Heart right ventricle (tissue), 16 donors: ENCODE measurements around the gene TMEM143. TPM values are rescaled to one million over a fixed set of nuclear protein-coding genes. Genes with fewer than 3 reads are reported as not detected.

Experiments used
- ATAC-seq, 8 donors: fragments of 200-7000 bp; cut with Tn5 transposase; one replicate each; pipeline ENCODE4 v1.9.1; 2020; ENCODE audit warnings: mild to moderate bottlenecking in 8 of 8, moderate library complexity in 8 of 8, moderate number of reproducible peaks in 1 of 8
- DNase-seq, 2 donors: peaks; one replicate each; pipeline ENCODE4 v3.0.0-alpha.2; 2020
- H3K27ac ChIP-seq, 10 donors: fragments of 200-600 bp; sonication (generic) in 2 of 10; one replicate each; pipeline versions ENCODE4 v1.5.0 to v1.8.0; 2020 to 2022; ENCODE audit warnings: mild to moderate bottlenecking in 3 of 10
- H3K27me3 ChIP-seq, 7 donors: fragments of 200-600 bp; one replicate each; pipeline ENCODE4 v1.8.0; 2021 to 2022; ENCODE audit warnings: mild to moderate bottlenecking in 2 of 7
- H3K36me3 ChIP-seq, 9 donors: fragments of 200-600 bp; sonication (generic) in 1 of 9; one replicate each; pipeline versions ENCODE4 v1.5.0 to v1.8.0; 2020 to 2022; ENCODE audit warnings: mild to moderate bottlenecking in 2 of 9
- H3K4me1 ChIP-seq, 9 donors: fragments of 200-600 bp; sonication (generic) in 1 of 9; one replicate each; pipeline versions ENCODE4 v1.5.0 to v1.8.0; 2020 to 2022; ENCODE audit warnings: mild to moderate bottlenecking in 4 of 9
- H3K4me3 ChIP-seq, 10 donors: fragments of 200-600 bp; sonication (generic) in 2 of 10; one replicate each; pipeline versions ENCODE4 v1.5.0 to v1.8.0; 2020 to 2022; ENCODE audit warnings: mild to moderate bottlenecking in 7 of 10, moderate library complexity in 2 of 10
- H3K9me3 ChIP-seq, 11 donors: fragments of 200-600 bp in 10 of 11; sonication (generic) in 2 of 11; one replicate each; pipeline versions ENCODE4 v1.5.0 to v1.8.0; 2013 to 2022; ENCODE audit warnings: mild to moderate bottlenecking in 2 of 11, control low read depth in 1 of 11, moderate library complexity in 1 of 11
- WGBS, 2 donors: extraction: QIAGEN DNeasy Blood & Tissue Kit; methylation state at CpG; one replicate each; pipeline ENCODE4 v1.1.7; 2013; ENCODE audit warnings: inconsistent platforms in 1 of 2; 5-methylcytosine and 5-hydroxymethylcytosine counted together
- intact Hi-C, 10 donors: fragments of 100-400 bp; cut with DNase I; formaldehyde crosslinking; loops; one replicate each; pipeline versions ENCODE4 v1.11.1 to v1.14.2; 2022
- polyA plus RNA-seq, 2 donors: library from polyadenylated mRNA; stranded (reverse); fragments of 200-250 nt; gene quantifications; one replicate each; pipeline ENCODE4 v1.2.3, GENCODE V29; 2013
- total RNA-seq, 10 donors: library from RNA; stranded (reverse); fragmentation: NEBNext Ultra II Directional in 3 of 10; extraction: Animal tissue kit (Norgen Biotek cat#: 25700) in 3 of 10; gene quantifications; one replicate each; pipeline versions ENCODE4 v1.2.1 to v1.2.4, GENCODE V29; 2021 to 2023
- TF ChIP-seq, protein P1 (sequence below), 9 donors: fragments of 200-600 bp; sonication (generic) in 2 of 9; IDR thresholded peaks; one replicate each; pipeline versions ENCODE4 v1.5.0 to v1.8.0; 2021 to 2022; ENCODE audit warnings: antibody characterized with exemption in 9 of 9, mild to moderate bottlenecking in 5 of 9, moderate library complexity in 1 of 9
- donor health status: Arrhythmogenic right ventricular cardiomyopathy.
- donor health status: ischemic (EF 13 %, LVEDD 7.1; RV severe dilation, severe dysfunction).
- donor health status: healthy with polysubstance abuse.
- donor health status: DM: no; HTN: yes; CAD: no.
- donor health status: DM: no; HTN: no; CAD: no.
- donor health status: ischemic (EF 25% LVEDD 6.9; RV normal size, moderate dysfunction).
- donor health status: ischemic (EF 25% LVEDD 5.7; RV mildly dilated, moderate dysfunction).
- donor health status: healthy.
- donor health status: DM: yes; HTN: yes; CAD: no.
- donor health status: Ischemic cardiomyopathy.
- donor health status: ischemic (EF 35%, LVEDD 5.7; RV mildly dilated, moderate dysfunction).
- donor health status: nonischemic (EF 11% LVEDD 7.7; RV severe dilation, severe dysfunction).
- donor health status: DM: yes; HTN: yes; CAD: no.
- donor health status: PGD.
- donor health status: ischemic (EF 29% LVEDD 5.4; RV normal size, mild dysfunction).
- donor health status: nonischemic (EF 23%, LVEDD 6.1; RV moderate dilation, normal function).

Gene TMEM143
- total and polyA plus RNA-seq, 12 donors: 9.7 to 110 (median 80.4) TPM

DNA sequence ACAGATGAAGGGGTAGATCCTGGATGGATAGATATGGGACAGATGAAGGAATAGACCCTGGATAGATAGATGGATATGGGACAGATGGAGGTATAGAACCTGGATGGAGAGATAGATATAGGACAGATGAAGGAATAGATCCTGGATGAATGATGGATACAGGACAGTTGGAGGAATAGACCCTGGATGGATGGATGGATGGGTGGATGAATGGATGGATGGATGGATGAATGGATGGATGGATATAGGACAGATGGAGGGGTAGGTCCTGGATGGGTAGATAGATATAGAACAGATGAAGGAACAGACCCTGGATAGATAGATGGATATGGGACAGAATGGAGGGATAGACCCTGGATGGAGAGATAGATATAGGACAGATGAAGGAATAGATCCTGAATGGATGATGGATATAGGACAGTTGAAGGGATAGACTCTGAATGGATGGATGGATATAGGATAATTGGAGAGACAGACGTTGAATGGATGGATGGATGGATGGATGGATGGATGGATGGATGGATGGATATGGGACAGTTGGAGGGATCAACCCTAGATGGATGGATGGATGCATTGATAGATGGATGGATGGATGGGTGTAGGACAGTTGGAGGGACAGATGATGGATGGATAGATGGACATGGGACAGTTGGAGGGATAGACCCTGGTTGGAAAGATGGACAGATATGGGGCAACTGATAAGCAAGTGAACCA lies 61.7 kb downstream of the TMEM143 start:
- no peak overlapping the region for H3K27ac ChIP-seq
- no peaks in the 10 kb centered on the region for H3K36me3 ChIP-seq
- peaks cover 0 to 3% (median 0%) of the 10 kb centered on the region in 7 donors for H3K27me3 ChIP-seq
- H3K4me3 ChIP-seq: no peak overlapping the region
- TF ChIP-seq, protein P1, sequence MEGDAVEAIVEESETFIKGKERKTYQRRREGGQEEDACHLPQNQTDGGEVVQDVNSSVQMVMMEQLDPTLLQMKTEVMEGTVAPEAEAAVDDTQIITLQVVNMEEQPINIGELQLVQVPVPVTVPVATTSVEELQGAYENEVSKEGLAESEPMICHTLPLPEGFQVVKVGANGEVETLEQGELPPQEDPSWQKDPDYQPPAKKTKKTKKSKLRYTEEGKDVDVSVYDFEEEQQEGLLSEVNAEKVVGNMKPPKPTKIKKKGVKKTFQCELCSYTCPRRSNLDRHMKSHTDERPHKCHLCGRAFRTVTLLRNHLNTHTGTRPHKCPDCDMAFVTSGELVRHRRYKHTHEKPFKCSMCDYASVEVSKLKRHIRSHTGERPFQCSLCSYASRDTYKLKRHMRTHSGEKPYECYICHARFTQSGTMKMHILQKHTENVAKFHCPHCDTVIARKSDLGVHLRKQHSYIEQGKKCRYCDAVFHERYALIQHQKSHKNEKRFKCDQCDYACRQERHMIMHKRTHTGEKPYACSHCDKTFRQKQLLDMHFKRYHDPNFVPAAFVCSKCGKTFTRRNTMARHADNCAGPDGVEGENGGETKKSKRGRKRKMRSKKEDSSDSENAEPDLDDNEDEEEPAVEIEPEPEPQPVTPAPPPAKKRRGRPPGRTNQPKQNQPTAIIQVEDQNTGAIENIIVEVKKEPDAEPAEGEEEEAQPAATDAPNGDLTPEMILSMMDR (IDR thresholded peaks at IDR 0.05): no peak
- intact Hi-C loops: no loop called here
- WGBS, 2 donors: 96 to 97% methylated on average over 1 of the region's 1 CpG
- DNase-seq: no peak
- no peak for ATAC-seq
- H3K4me1 ChIP-seq: no peaks in the 10 kb centered on the region
- H3K9me3 ChIP-seq: no peaks in the 10 kb centered on the region

DNA sequence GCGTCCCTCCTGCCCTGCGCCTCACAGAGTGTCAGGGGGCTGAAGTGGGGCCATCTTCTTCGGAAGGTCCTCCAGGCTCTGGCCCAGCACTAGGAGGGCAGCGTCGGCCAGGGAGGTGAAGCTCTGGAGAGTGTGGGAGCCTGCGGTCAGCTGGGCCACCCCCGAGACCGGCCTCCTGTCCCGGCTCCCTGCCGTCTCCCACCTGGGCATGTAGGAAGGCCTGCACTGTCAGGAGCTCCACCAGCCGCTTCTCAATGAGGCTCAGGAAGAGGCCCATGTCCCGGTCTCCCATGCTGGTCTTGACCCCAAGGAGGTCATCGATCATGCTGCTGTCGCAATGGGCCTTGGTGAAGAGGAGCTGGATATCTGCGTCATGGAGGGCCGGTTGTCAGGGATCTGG lies 65.8 kb downstream of the TMEM143 start:
- Histone ChIP-seq H3K4me1 (no peaks in the 10 kb centered on the region), H3K4me3 (no peak overlapping the region), H3K9me3 (no peaks in the 10 kb centered on the region), H3K36me3 (no peaks in the 10 kb centered on the region), H3K27ac (no peak overlapping the region), H3K27me3 (peaks cover 0 to 6% (median 0%) of the 10 kb centered on the region in 7 donors)
- ATAC-seq (no peak), DNase-seq (no peak)
- intact Hi-C loops: no loop called here
- TF ChIP-seq, protein P1 (IDR thresholded peaks at IDR 0.05): no peak
- WGBS, 2 donors: 92 to 93% methylated on average over 16 of the region's 16 CpGs

GRCh38 chr19:48296963-48297734 lies 66.6 kb downstream of the TMEM143 start:
- no peak overlapping the region for H3K4me3 ChIP-seq
- no peaks in the 10 kb centered on the region for H3K4me1 ChIP-seq
- DNase-seq (no peak), ATAC-seq (peak in 1 of 8 donors; percentile 34)
- TF ChIP-seq, protein P1 (IDR thresholded peaks at IDR 0.05): no peak
- intact Hi-C loops: no loop called here
- no peaks in the 10 kb centered on the region for H3K36me3 ChIP-seq
- WGBS, 2 donors: 89% methylated on average over 41 to 42 of the region's 42 CpGs
- H3K27ac ChIP-seq: no peak overlapping the region
- H3K9me3 ChIP-seq: no peaks in the 10 kb centered on the region
- peaks cover 0 to 6% (median 0%) of the 10 kb centered on the region in 7 donors for H3K27me3 ChIP-seq

DNA sequence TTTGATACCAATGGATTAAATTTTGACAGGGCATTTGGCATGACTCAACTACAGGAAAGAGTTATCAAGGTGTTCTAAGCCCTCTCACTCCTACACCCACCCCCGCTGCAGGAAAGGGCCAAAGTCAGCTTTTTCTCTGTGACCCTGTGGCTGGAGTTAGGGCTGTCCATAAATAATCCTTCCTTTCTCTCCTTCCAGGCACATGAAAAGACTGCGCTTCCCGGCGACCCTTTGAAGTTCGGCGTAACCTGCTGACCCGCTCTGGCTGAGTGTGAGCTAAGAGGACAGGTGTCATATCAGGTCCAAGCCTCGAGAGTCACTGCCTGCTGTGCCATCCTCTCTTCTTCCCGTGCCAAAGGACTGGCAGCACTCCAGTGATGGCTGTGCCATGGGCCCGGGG lies 68.3 kb downstream of the TMEM143 start:
- Histone ChIP-seq H3K4me3 (no peak overlapping the region), H3K9me3 (no peaks in the 10 kb centered on the region), H3K36me3 (no peaks in the 10 kb centered on the region), H3K27ac (no peak overlapping the region), H3K27me3 (peaks cover 0 to 6% (median 3%) of the 10 kb centered on the region in 7 donors), H3K4me1 (peaks cover 0 to 14% (median 10%) of the 10 kb centered on the region in 9 donors)
- ATAC-seq (no peak), DNase-seq (no peak)
- TF ChIP-seq, protein P1 (IDR thresholded peaks at IDR 0.05): no peak
- intact Hi-C loops: no loop called here
- 81 to 83% methylated on average over 10 of the region's 10 CpGs for WGBS, 2 donors
